Heart right ventricle (tissue), 16 donors: ENCODE results near the gene HIC1. TPM values are rescaled to one million over a fixed set of nuclear protein-coding genes. Genes with fewer than 3 reads are reported as not detected.

Source experiments
- ATAC-seq, 8 donors: fragments of 200-7000 bp; cut with Tn5 transposase; one replicate each; pipeline ENCODE4 v1.9.1; 2020; ENCODE audit warnings: mild to moderate bottlenecking in 8 of 8, moderate library complexity in 8 of 8, moderate number of reproducible peaks in 1 of 8
- DNase-seq, 2 donors: peaks; one replicate each; pipeline ENCODE4 v3.0.0-alpha.2; 2020
- H3K27ac ChIP-seq, 10 donors: fragments of 200-600 bp; sonication (generic) in 2 of 10; one replicate each; pipeline versions ENCODE4 v1.5.0 to v1.8.0; 2020 to 2022; ENCODE audit warnings: mild to moderate bottlenecking in 3 of 10
- H3K27me3 ChIP-seq, 7 donors: fragments of 200-600 bp; one replicate each; pipeline ENCODE4 v1.8.0; 2021 to 2022; ENCODE audit warnings: mild to moderate bottlenecking in 2 of 7
- H3K36me3 ChIP-seq, 9 donors: fragments of 200-600 bp; sonication (generic) in 1 of 9; one replicate each; pipeline versions ENCODE4 v1.5.0 to v1.8.0; 2020 to 2022; ENCODE audit warnings: mild to moderate bottlenecking in 2 of 9
- H3K4me1 ChIP-seq, 9 donors: fragments of 200-600 bp; sonication (generic) in 1 of 9; one replicate each; pipeline versions ENCODE4 v1.5.0 to v1.8.0; 2020 to 2022; ENCODE audit warnings: mild to moderate bottlenecking in 4 of 9
- H3K4me3 ChIP-seq, 10 donors: fragments of 200-600 bp; sonication (generic) in 2 of 10; one replicate each; pipeline versions ENCODE4 v1.5.0 to v1.8.0; 2020 to 2022; ENCODE audit warnings: mild to moderate bottlenecking in 7 of 10, moderate library complexity in 2 of 10
- H3K9me3 ChIP-seq, 11 donors: fragments of 200-600 bp in 10 of 11; sonication (generic) in 2 of 11; one replicate each; pipeline versions ENCODE4 v1.5.0 to v1.8.0; 2013 to 2022; ENCODE audit warnings: mild to moderate bottlenecking in 2 of 11, control low read depth in 1 of 11, moderate library complexity in 1 of 11
- CTCF ChIP-seq, 9 donors: fragments of 200-600 bp; sonication (generic) in 2 of 9; IDR thresholded peaks; one replicate each; pipeline versions ENCODE4 v1.5.0 to v1.8.0; 2021 to 2022; ENCODE audit warnings: antibody characterized with exemption in 9 of 9, mild to moderate bottlenecking in 5 of 9, moderate library complexity in 1 of 9
- WGBS, 2 donors: extraction: QIAGEN DNeasy Blood & Tissue Kit; methylation state at CpG; one replicate each; pipeline ENCODE4 v1.1.7; 2013; ENCODE audit warnings: inconsistent platforms in 1 of 2; 5-methylcytosine and 5-hydroxymethylcytosine counted together
- intact Hi-C, 10 donors: fragments of 100-400 bp; cut with DNase I; formaldehyde crosslinking; loops; one replicate each; pipeline versions ENCODE4 v1.11.1 to v1.14.2; 2022
- polyA plus RNA-seq, 2 donors: library from polyadenylated mRNA; stranded (reverse); fragments of 200-250 nt; gene quantifications; one replicate each; pipeline ENCODE4 v1.2.3, GENCODE V29; 2013
- total RNA-seq, 10 donors: library from RNA; stranded (reverse); fragmentation: NEBNext Ultra II Directional in 3 of 10; extraction: Animal tissue kit (Norgen Biotek cat#: 25700) in 3 of 10; gene quantifications; one replicate each; pipeline versions ENCODE4 v1.2.1 to v1.2.4, GENCODE V29; 2021 to 2023
- donor health status: Arrhythmogenic right ventricular cardiomyopathy.
- donor health status: ischemic (EF 13 %, LVEDD 7.1; RV severe dilation, severe dysfunction).
- donor health status: healthy with polysubstance abuse.
- donor health status: DM: no; HTN: yes; CAD: no.
- donor health status: DM: no; HTN: no; CAD: no.
- donor health status: ischemic (EF 25% LVEDD 6.9; RV normal size, moderate dysfunction).
- donor health status: ischemic (EF 25% LVEDD 5.7; RV mildly dilated, moderate dysfunction).
- donor health status: healthy.
- donor health status: DM: yes; HTN: yes; CAD: no.
- donor health status: Ischemic cardiomyopathy.
- donor health status: ischemic (EF 35%, LVEDD 5.7; RV mildly dilated, moderate dysfunction).
- donor health status: nonischemic (EF 11% LVEDD 7.7; RV severe dilation, severe dysfunction).
- donor health status: DM: yes; HTN: yes; CAD: no.
- donor health status: PGD.
- donor health status: ischemic (EF 29% LVEDD 5.4; RV normal size, mild dysfunction).
- donor health status: nonischemic (EF 23%, LVEDD 6.1; RV moderate dilation, normal function).

HIC1 gene
- total and polyA plus RNA-seq, 12 donors: 3.5 to 37.5 (median 12.1) TPM

- no peak for TF ChIP-seq CTCF (IDR thresholded peaks at IDR 0.05)
- H3K4me1 ChIP-seq: peaks cover 33 to 89% (median 85%) of the 10 kb centered on the region in 9 donors
Observed at GRCh38 chr17:2060681-2061440, 6.0 kb downstream of the HIC1 start.

GRCh38 chr17:2061441-2061958 is 6.6 kb downstream of the HIC1 start:
- H3K4me3 ChIP-seq: peak overlapping the region in 6 of 10 donors; percentile 8 to 83 (median 71)
- H3K36me3 ChIP-seq: peaks cover 0 to 94% (median 9%) of the 10 kb centered on the region in 9 donors
- peaks cover 35 to 91% (median 86%) of the 10 kb centered on the region in 9 donors for H3K4me1 ChIP-seq
- WGBS, 2 donors: 57 to 71% methylated on average over 17 of the region's 17 CpGs
- H3K27me3 ChIP-seq: peaks cover 0 to 25% (median 8%) of the 10 kb centered on the region in 7 donors
- no peaks in the 10 kb centered on the region for H3K9me3 ChIP-seq
- intact Hi-C loops: loop anchor here in 4 of 10 donors (5.0 to 10.0 kb wide), 4 partner anchors 111 to 343 kb away; partner anchors contain the start of gene MNT (in 1 of the 4)
- TF ChIP-seq CTCF (IDR thresholded peaks at IDR 0.05): no peak
- peak overlapping the region; percentile 78 to 97 (median 93) for H3K27ac ChIP-seq
- ATAC-seq (peak in 1 of 8 donors; percentile 0), DNase-seq (no peak)

More at GRCh38 chr17:2060681-2061440, 6.0 kb downstream of the HIC1 start:
- Histone ChIP-seq H3K36me3 (peaks cover 0 to 92% (median 9%) of the 10 kb centered on the region in 9 donors), H3K27ac (peak overlapping the region; percentile 78 to 97 (median 93)), H3K9me3 (no peaks in the 10 kb centered on the region), H3K27me3 (peaks cover 0 to 31% (median 8%) of the 10 kb centered on the region in 7 donors), H3K4me3 (peak overlapping the region in 8 of 10 donors; percentile 8 to 83 (median 71))
- intact Hi-C loops: loop anchor here in 4 of 10 donors (5.0 to 10.0 kb wide), 4 partner anchors 111 to 344 kb away; partner anchors contain the start of gene MNT (in 1 of the 4)
- peak in 6 of 8 donors; percentile 1 to 36 (median 19) for ATAC-seq
- no peak for DNase-seq
- 54 to 62% methylated on average over 21 of the region's 21 CpGs for WGBS, 2 donors

GRCh38 chr17:2062571-2063183 is 7.8 kb downstream of the HIC1 start:
- Histone ChIP-seq H3K4me1 (peaks cover 45 to 100% (median 93%) of the 10 kb centered on the region in 9 donors), H3K4me3 (no peak overlapping the region), H3K27ac (peak overlapping the region; percentile 37 to 97 (median 93)), H3K36me3 (peaks cover 0 to 96% (median 9%) of the 10 kb centered on the region in 9 donors), H3K9me3 (no peaks in the 10 kb centered on the region), H3K27me3 (peaks cover 0 to 15% (median 8%) of the 10 kb centered on the region in 7 donors)
- ATAC-seq (peak in 2 of 8 donors; percentile 0 to 4), DNase-seq (peak in 1 of 2 donors; percentile 13)
- no peak for TF ChIP-seq CTCF (IDR thresholded peaks at IDR 0.05)
- intact Hi-C loops: loop anchor here in 4 of 10 donors (5.0 to 10.0 kb wide), 4 partner anchors 110 to 342 kb away; partner anchors contain the start of gene MNT (in 1 of the 4)
- 42 to 58% methylated on average over 11 of the region's 11 CpGs for WGBS, 2 donors
